ENCODE measurements around the gene FDXACB1. TPM values are rescaled to one million over a fixed set of nuclear protein-coding genes. Genes with fewer than 3 reads are reported as not detected.

Gene FDXACB1
- total and polyA plus RNA-seq, 4 donors: 0.95 to 2.3 (median 1.3) TPM

- no peak for TF ChIP-seq SP1 (IDR thresholded peaks at IDR 0.05)
- TF ChIP-seq JUND (IDR thresholded peaks at IDR 0.05): no peak
- H3K4me3 ChIP-seq (ENCODE audit: low read depth in 1 of 3, low read length in 3 of 3): no peak overlapping the region
- DNase-seq (ENCODE audit: low spot score): no peak
- H3K9me3 ChIP-seq (ENCODE audit: control insufficient read depth in 4 of 4, low read length in 3 of 4): no peaks in the 10 kb centered on the region
- H3K27ac ChIP-seq (ENCODE audit: low read depth in 1 of 2, low read length in 2 of 2): no peak overlapping the region
- H3K27me3 ChIP-seq (ENCODE audit: control insufficient read depth in 4 of 4, insufficient read depth in 4 of 4, low read length in 3 of 4): no peaks in the 10 kb centered on the region
- H3K36me3 ChIP-seq (ENCODE audit: control insufficient read depth in 4 of 4, insufficient read depth in 3 of 4, low read depth in 1 of 4, low read length in 3 of 4): peaks cover 2 to 14% (median 8%) of the 10 kb centered on the region in 4 donors
- peaks cover 0 to 16% (median 7%) of the 10 kb centered on the region in 4 donors for H3K4me1 ChIP-seq (ENCODE audit: control insufficient read depth in 4 of 4, insufficient read depth in 4 of 4, low read length in 3 of 4)
- H3K9ac ChIP-seq (ENCODE audit: low read depth in 1 of 2, low read length in 2 of 2): no peak overlapping the region
These were observed 23.5 kb downstream of the FDXACB1 start for GRCh38 chr11:111855506-111855905.

GRCh38 chr11:111852103-111852502 is 26.9 kb downstream of the FDXACB1 start:
- Histone ChIP-seq H3K27ac (ENCODE audit: low read depth in 1 of 2, low read length in 2 of 2) (no peak overlapping the region), H3K9me3 (ENCODE audit: control insufficient read depth in 4 of 4, low read length in 3 of 4) (no peaks in the 10 kb centered on the region), H3K4me3 (ENCODE audit: low read depth in 1 of 3, low read length in 3 of 3) (no peak overlapping the region), H3K27me3 (ENCODE audit: control insufficient read depth in 4 of 4, insufficient read depth in 4 of 4, low read length in 3 of 4) (no peaks in the 10 kb centered on the region), H3K36me3 (ENCODE audit: control insufficient read depth in 4 of 4, insufficient read depth in 3 of 4, low read depth in 1 of 4, low read length in 3 of 4) (peaks cover 2 to 15% (median 8%) of the 10 kb centered on the region in 4 donors), H3K4me1 (ENCODE audit: control insufficient read depth in 4 of 4, insufficient read depth in 4 of 4, low read length in 3 of 4) (peaks cover 0 to 5% (median 3%) of the 10 kb centered on the region in 4 donors), H3K9ac (ENCODE audit: low read depth in 1 of 2, low read length in 2 of 2) (no peak overlapping the region)
- TF ChIP-seq CTCF (IDR thresholded peaks at IDR 0.05; ENCODE audit: low read depth, low read length, missing input control) (no peak), FOXA2 (IDR thresholded peaks at IDR 0.05) (no peak), FOXA1 (IDR thresholded peaks at IDR 0.05) (no peak), EGR1 (IDR thresholded peaks at IDR 0.05; ENCODE audit: low read depth in 2 of 2) (no peak), YY1 (IDR thresholded peaks at IDR 0.05) (no peak), JUND (IDR thresholded peaks at IDR 0.05) (no peak), RAD21 (IDR thresholded peaks at IDR 0.05) (no peak), GABPA (IDR thresholded peaks at IDR 0.05 in 1 of 2, conservative IDR thresholded peaks at IDR 0.05 in 1 of 2) (no peak), HNF4A (conservative IDR thresholded peaks at IDR 0.05) (no peak), RXRA (IDR thresholded peaks at IDR 0.05) (no peak), ATF3 (IDR thresholded peaks at IDR 0.05) (no peak), NR2F2 (IDR thresholded peaks at IDR 0.05) (no peak), MAX (IDR thresholded peaks at IDR 0.05) (no peak), REST (IDR thresholded peaks at IDR 0.05) (no peak), SP1 (IDR thresholded peaks at IDR 0.05) (no peak), TAF1 (conservative IDR thresholded peaks at IDR 0.05) (no peak), HNF4G (IDR thresholded peaks at IDR 0.05) (no peak), ZBTB33 (IDR thresholded peaks at IDR 0.05) (no peak)
- no peak for DNase-seq (ENCODE audit: low spot score)
- WGBS: 80% methylated on average over 2 of the region's 2 CpGs

Measured in liver (tissue), 9 donors.